ENCODE measurements around the gene ADGRG3. TPM values are rescaled to one million over a fixed set of nuclear protein-coding genes. Genes with fewer than 3 reads are reported as not detected.
"Not testable (repeated sequence)": the region's sequence is repeated elsewhere in the genome, so short reads cannot be mapped to it uniquely, and the experiment has no call there.

The ADGRG3 gene
- total and polyA plus RNA-seq, 9 of the 15 experiments (the other 6 are each of a cell fraction or from before 2014, with no cell fraction given) = 0.09 to 0.52 (median 0.14) TPM; not detected in 3

DNA sequence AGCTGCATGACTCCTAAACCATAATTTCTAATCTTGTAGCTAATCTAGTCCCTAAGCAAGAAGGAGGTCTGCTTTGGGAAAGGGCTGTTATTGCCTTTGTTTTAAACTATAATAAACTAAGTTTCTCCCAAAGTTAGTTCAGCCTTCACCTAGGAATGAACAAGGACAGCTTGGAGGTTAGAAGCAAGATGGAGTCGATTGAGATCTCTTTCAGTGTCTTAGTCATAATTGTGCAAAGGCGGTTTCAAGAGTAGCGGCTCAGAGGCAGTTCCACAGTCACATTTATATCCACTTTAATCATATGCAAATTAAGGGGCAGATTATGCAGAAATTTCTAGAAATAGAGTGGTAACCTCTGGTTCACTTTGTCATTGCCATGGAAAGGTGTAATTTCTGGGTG is 43.9 kb downstream of the ADGRG3 start (continued):
- TF ChIP-seq, protein P1, sequence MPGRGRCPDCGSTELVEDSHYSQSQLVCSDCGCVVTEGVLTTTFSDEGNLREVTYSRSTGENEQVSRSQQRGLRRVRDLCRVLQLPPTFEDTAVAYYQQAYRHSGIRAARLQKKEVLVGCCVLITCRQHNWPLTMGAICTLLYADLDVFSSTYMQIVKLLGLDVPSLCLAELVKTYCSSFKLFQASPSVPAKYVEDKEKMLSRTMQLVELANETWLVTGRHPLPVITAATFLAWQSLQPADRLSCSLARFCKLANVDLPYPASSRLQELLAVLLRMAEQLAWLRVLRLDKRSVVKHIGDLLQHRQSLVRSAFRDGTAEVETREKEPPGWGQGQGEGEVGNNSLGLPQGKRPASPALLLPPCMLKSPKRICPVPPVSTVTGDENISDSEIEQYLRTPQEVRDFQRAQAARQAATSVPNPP (IDR thresholded peaks at IDR 0.05; ENCODE audit: borderline replicate concordance, insufficient read depth, insufficient read length) = no peak

DNA sequence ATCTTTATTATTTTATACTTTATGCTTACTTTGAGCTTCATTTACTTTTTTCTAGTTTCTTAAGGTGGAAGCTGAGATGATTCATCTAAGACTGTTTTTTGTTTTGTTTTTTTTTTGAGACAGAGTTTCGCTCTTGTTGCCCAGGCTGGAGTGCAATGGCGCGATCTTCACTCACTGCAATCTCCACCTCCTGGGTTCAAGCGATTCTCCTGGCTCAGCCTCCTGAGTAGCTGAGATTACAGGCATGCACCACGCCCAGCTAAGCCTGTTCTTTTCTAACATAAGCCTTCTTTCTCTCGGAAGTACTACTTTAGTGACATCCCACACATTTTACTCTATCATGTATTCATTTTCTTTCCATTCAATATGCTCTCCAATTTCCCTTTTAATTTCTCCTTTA is 44.5 kb downstream of the ADGRG3 start:
- H3K9ac ChIP-seq (ENCODE audit: insufficient read depth in 1 of 2, low read depth in 2 of 2, low read length in 2 of 2); FAIRE-seq; BruUV-seq (replicated peaks); H3K79me2 ChIP-seq (ENCODE audit: control insufficient read depth, insufficient read depth, low read length); intact Hi-C loops (cut with micrococcal nuclease); H2AFZ ChIP-seq (ENCODE audit: low read depth, low read length); in situ Hi-C loops (cut with MboI); H3K9me3 ChIP-seq (replicated peaks; ENCODE audit: control insufficient read depth, insufficient read depth, low read depth, low read length); CTCF ChIA-PET (ENCODE audit: low intra/inter-chr PET ratio); H3K9me1 ChIP-seq (ENCODE audit: control insufficient read depth, insufficient read depth, low read length); DNase-seq (ENCODE audit: extremely low read depth in 1 of 4, low spot score in 3 of 4); H3K36me3 ChIP-seq (ENCODE audit: control insufficient read depth, insufficient read depth, low read length); H3K4me2 ChIP-seq (ENCODE audit: insufficient read depth, low read length); H3K27ac ChIP-seq (ENCODE audit: extremely low read depth, low read depth, low read length); H4K20me1 ChIP-seq (replicated peaks; ENCODE audit: control insufficient read depth, insufficient read depth, low read length); H3K4me3 ChIP-seq; TF ChIP-seq TEAD4 (CRISPR knock-in tag; IDR thresholded peaks at IDR 0.05; ENCODE audit: borderline replicate concordance): not testable (repeated sequence)
- POLR2A ChIA-PET = interaction anchor here (0.8 to 1.8 kb wide), 4 partner anchors 12 to 24 kb away, joined by 3 to 4 read pairs (median 4); no protein-coding TSS in a partner anchor
- ATAC-seq = peak; percentile 70
- 0% methylated on average over 6 of the region's 6 CpGs for WGBS (ENCODE audit: insufficient coverage, low coverage, missing lambda C conversion rate)
- 0 out of 2 replicates have a peak, but pooled peaks have one; percentile 17 for TF ChIP-seq CTBP1 (IDR thresholded peaks at IDR 0.05; ENCODE audit: borderline replicate concordance)
- TF ChIP-seq CC2D1A (IDR thresholded peaks at IDR 0.05) = 0 out of 2 replicates have a peak, but pooled peaks have one; percentile 12
- TF ChIP-seq HDAC1 (IDR thresholded peaks at IDR 0.05) = peak in 1 of 2 experiments; percentile 77; a peak in 2 of 4 replicates
- TF ChIP-seq RCOR1 (IDR thresholded peaks at IDR 0.05; ENCODE audit: borderline replicate concordance in 1 of 2, low read depth in 2 of 2, low read length in 2 of 2) = peak in 1 of 2 experiments; percentile 68; a peak in 1 of 4 replicates
- peak; percentile 60; the same call in 1 of the 2 replicates for TF ChIP-seq HDAC2 (IDR thresholded peaks at IDR 0.05)
- 0 out of 2 replicates have a peak, but pooled peaks have one; percentile 54 for TF ChIP-seq BCOR (IDR thresholded peaks at IDR 0.05)
- peak; percentile 46 for TF ChIP-seq CBX8 (IDR thresholded peaks at IDR 0.05; ENCODE audit: borderline replicate concordance, extremely low read depth, low read depth, low read length, poor library complexity, severe bottlenecking)
- peak; percentile 69 for TF ChIP-seq CBFA2T2 (conservative IDR thresholded peaks at IDR 0.05)
- TF ChIP-seq DPF2 (IDR thresholded peaks at IDR 0.05) = peak; percentile 72; the same call in 1 of the 2 replicates
- TF ChIP-seq ARID1B (IDR thresholded peaks at IDR 0.05) = peak; percentile 78
- TF ChIP-seq NFIC (IDR thresholded peaks at IDR 0.05) = peak; percentile 25; the same call in 1 of the 2 replicates
- peak; percentile 79 for TF ChIP-seq TAL1 (IDR thresholded peaks at IDR 0.05)
- peak; percentile 40 to 48; a peak in 3 of 4 replicates for TF ChIP-seq TRIM24 (IDR thresholded peaks at IDR 0.05)
- peak; percentile 27; the same call in 1 of the 2 replicates for TF ChIP-seq MTA2 (IDR thresholded peaks at IDR 0.05; ENCODE audit: low read depth)
- peak; percentile 45; the same call in 1 of the 2 replicates for TF ChIP-seq TEAD4 (IDR thresholded peaks at IDR 0.05; ENCODE audit: low read length)
- TF ChIP-seq NRF1 (conservative IDR thresholded peaks at IDR 0.05 in 1 of 2, IDR thresholded peaks at IDR 0.05 in 1 of 2) = peak in 1 of 2 experiments; percentile 14; a peak in 1 of 4 replicates
- TF ChIP-seq SMARCA4 (IDR thresholded peaks at IDR 0.05) = peak; percentile 48; the same call in 1 of the 2 replicates
- peak; percentile 85 for TF ChIP-seq CBFA2T3 (IDR thresholded peaks at IDR 0.05)
- TF ChIP-seq KDM1A (IDR thresholded peaks at IDR 0.05) = peak; percentile 83
- peak; percentile 65 for TF ChIP-seq TCF3 (CRISPR knock-in tag; IDR thresholded peaks at IDR 0.05)
- peaks cover 6 to 16% of the 10 kb centered on the region in 2 experiments; a peak in 4 of 5 replicates for H3K4me1 ChIP-seq (replicated peaks in 1 of 2; ENCODE audit: control insufficient read depth in 2 of 2, insufficient read depth in 2 of 2, low read length in 2 of 2)
- peaks cover 10 to 30% of the 10 kb centered on the region in 2 experiments; a peak in 4 of 5 replicates for H3K27me3 ChIP-seq (ENCODE audit: control insufficient read depth in 2 of 2, insufficient read depth in 2 of 2, low read length in 2 of 2)
